ENCODE data around the gene C9orf152. TPM values are rescaled to one million over a fixed set of nuclear protein-coding genes. Genes with fewer than 3 reads are reported as not detected.
A peak's percentile ranks its signal among the peaks of the same experiment; 100 is the strongest.
"Not testable (repeated sequence)": the region's sequence is repeated elsewhere in the genome, so short reads cannot be mapped to it uniquely, and the experiment has no call there.

The C9orf152 gene
- total and polyA plus RNA-seq, 12 donors: 0.13 TPM; not detected in 11

GRCh38 chr9:110197330-110198187 is 10.4 kb downstream of the C9orf152 start:
- intact Hi-C loops (cut with DNase I): no loop called here
- WGBS, 4 donors: 47 to 72% (median 71%) methylated on average over 7 to 11 of the region's 11 CpGs
- H3K9me3 ChIP-seq (replicated peaks in 1 of 3): no peaks in the 10 kb centered on the region
- no peaks in the 10 kb centered on the region for H3K27me3 ChIP-seq
- TF ChIP-seq POLR2A (IDR thresholded peaks at IDR 0.05) (no peak), CTCF (IDR thresholded peaks at IDR 0.05) (peak in 3 of 6 experiments; percentile 19 to 39 (median 39))
- no peak overlapping the region for H3K4me3 ChIP-seq
- peak overlapping the region in 1 of 5 donors; percentile 1 for H3K27ac ChIP-seq
- no peak for DNase-seq
- H3K4me1 ChIP-seq (replicated peaks in 1 of 2): peaks cover 0 to 19% of the 10 kb centered on the region in 2 donors
- H3K36me3 ChIP-seq (replicated peaks in 1 of 2): no peaks in the 10 kb centered on the region

GRCh38 chr9:110196084-110196499 is 11.9 kb downstream of the C9orf152 start:
- intact Hi-C loops (cut with DNase I); H3K27me3 ChIP-seq; H3K9me3 ChIP-seq (replicated peaks in 1 of 3); H3K4me3 ChIP-seq; H3K27ac ChIP-seq; DNase-seq; H3K36me3 ChIP-seq (replicated peaks in 1 of 2): not testable (repeated sequence)
- WGBS, 4 donors: 81 to 94% (median 92%) methylated on average over 16 of the region's 16 CpGs
- peaks cover 0 to 29% of the 10 kb centered on the region in 2 donors for H3K4me1 ChIP-seq (replicated peaks in 1 of 2)

- no peak overlapping the region for H3K4me3 ChIP-seq
- intact Hi-C loops (cut with DNase I): no loop called here
- 48 to 62% (median 54%) methylated on average over 5 of the region's 5 CpGs for WGBS, 4 donors
- H3K27ac ChIP-seq: peak overlapping the region in 2 of 5 donors; percentile 58 to 74
- no peaks in the 10 kb centered on the region for H3K27me3 ChIP-seq
- TF ChIP-seq CTCF (IDR thresholded peaks at IDR 0.05) (no peak), POLR2A (IDR thresholded peaks at IDR 0.05) (no peak)
- H3K4me1 ChIP-seq (replicated peaks in 1 of 2): peaks cover 0 to 39% of the 10 kb centered on the region in 2 donors
- H3K9me3 ChIP-seq (replicated peaks in 1 of 3): no peaks in the 10 kb centered on the region
- no peaks in the 10 kb centered on the region for H3K36me3 ChIP-seq (replicated peaks in 1 of 2)
- DNase-seq: peak in 4 of 7 donors; percentile 32 to 54 (median 42)
Measured at GRCh38 chr9:110192531-110193261, 15.3 kb downstream of the C9orf152 start.

- 49 to 76% (median 66%) methylated on average over 2 of the region's 2 CpGs for WGBS, 4 donors
- TF ChIP-seq POLR2A (IDR thresholded peaks at IDR 0.05) (no peak), CTCF (IDR thresholded peaks at IDR 0.05) (no peak)
- peak in 1 of 7 donors; percentile 16 for DNase-seq
- no peaks in the 10 kb centered on the region for H3K36me3 ChIP-seq (replicated peaks in 1 of 2)
- no peaks in the 10 kb centered on the region for H3K9me3 ChIP-seq (replicated peaks in 1 of 3)
- peaks cover 0 to 39% of the 10 kb centered on the region in 2 donors for H3K4me1 ChIP-seq (replicated peaks in 1 of 2)
- no peaks in the 10 kb centered on the region for H3K27me3 ChIP-seq
- no peak overlapping the region for H3K4me3 ChIP-seq
- intact Hi-C loops (cut with DNase I): no loop called here
- no peak overlapping the region for H3K27ac ChIP-seq
Measured at GRCh38 chr9:110191615-110192014, 16.3 kb downstream of the C9orf152 start.

All from adrenal gland (tissue), 12 donors.